Suprapubic skin (tissue), 4 donors: ENCODE measurements around the gene IFT20. TPM values are rescaled to one million over a fixed set of nuclear protein-coding genes. Genes with fewer than 3 reads are reported as not detected.

Experiments
- DNase-seq, 2 donors: peaks; one replicate each; pipeline ENCODE4 v3.0.0-alpha.2; 2019; ENCODE audit warnings: low spot score in 2 of 2
- H3K27ac ChIP-seq: fragments of 200-600 bp; sonication (generic); one replicate; pipeline ENCODE4 v1.5.1; 2019
- H3K27me3 ChIP-seq: fragments of 200-600 bp; sonication (generic); one replicate; pipeline ENCODE4 v1.5.1; 2019
- H3K36me3 ChIP-seq: fragments of 200-600 bp; sonication (generic); one replicate; pipeline ENCODE4 v1.5.1; 2019
- H3K4me1 ChIP-seq: fragments of 200-600 bp; sonication (generic); one replicate; pipeline ENCODE4 v1.5.1; 2019
- H3K4me3 ChIP-seq: fragments of 200-600 bp; sonication (generic); one replicate; pipeline ENCODE4 v1.5.1; 2019; ENCODE audit warnings: mild to moderate bottlenecking
- H3K9me3 ChIP-seq: fragments of 200-600 bp; sonication (generic); one replicate; pipeline ENCODE4 v1.5.1; 2019
- EP300 ChIP-seq: sonication (generic); formaldehyde crosslinking; IDR thresholded peaks from one replicate; pipeline ENCODE4 v1.6.1; 2017; ENCODE audit warnings: antibody characterized with exemption
- POLR2A ChIP-seq, 2 donors: fragments of 450-650 bp; IDR thresholded peaks; one replicate each; pipeline ENCODE4 v1.6.1; 2017; ENCODE audit warnings: antibody characterized with exemption in 2 of 2, mild to moderate bottlenecking in 2 of 2, moderate library complexity in 2 of 2
- POLR2AphosphoS5 ChIP-seq, 3 donors: sonication (generic); formaldehyde crosslinking; IDR thresholded peaks; one replicate each; pipeline ENCODE4 v1.6.1; 2017; ENCODE audit warnings: antibody characterized with exemption in 3 of 3
- WGBS: methylation state at CpG from one replicate; pipeline ENCODE4 v1.1.5; 2018; 5-methylcytosine and 5-hydroxymethylcytosine counted together
- total RNA-seq, 4 donors: library from RNA; depleted of rRNA; stranded (reverse); fragments of >200 nt; gene quantifications; one replicate each; pipeline ENCODE4 v1.1.0, GENCODE V29; 2016
- TF ChIP-seq, protein P1 (sequence below), 2 donors: fragments of 200-600 bp in 1 of 2; fragments of 450-650 bp in 1 of 2; sonication (generic) in 1 of 2; IDR thresholded peaks; one replicate each; pipeline ENCODE4 v1.5.1; 2016 to 2019; ENCODE audit warnings: antibody characterized with exemption in 2 of 2, mild to moderate bottlenecking in 1 of 2, moderate library complexity in 1 of 2

Gene IFT20
- total RNA-seq, 4 donors from 2014 or later: 31.5 to 52.1 (median 32.9) TPM

DNA sequence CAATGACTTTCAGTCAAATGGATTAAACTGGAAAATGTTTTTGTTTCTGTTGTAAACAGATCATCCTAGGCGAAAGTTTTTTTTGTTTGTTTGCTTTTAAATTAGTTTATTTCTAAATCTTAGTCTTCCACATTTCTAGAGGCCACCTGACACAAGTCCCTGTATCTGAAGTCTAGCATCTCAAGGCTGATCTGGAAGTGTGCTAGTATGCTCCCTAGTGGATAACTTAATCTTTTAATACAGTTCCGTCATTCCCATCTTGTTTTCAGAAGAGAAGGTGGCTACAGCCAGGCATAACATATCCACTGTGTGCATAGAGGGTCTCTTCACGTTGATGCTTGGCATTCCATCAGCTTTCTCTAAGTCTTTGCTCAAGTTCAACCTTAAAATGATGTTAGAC is 7.6 kb downstream of the IFT20 start:
- no peaks in the 10 kb centered on the region for H3K27me3 ChIP-seq
- TF ChIP-seq EP300 (no peak), POLR2A (IDR thresholded peaks at IDR 0.05) (no peak), POLR2AphosphoS5 (IDR thresholded peaks at IDR 0.05) (no peak)
- TF ChIP-seq, protein P1, sequence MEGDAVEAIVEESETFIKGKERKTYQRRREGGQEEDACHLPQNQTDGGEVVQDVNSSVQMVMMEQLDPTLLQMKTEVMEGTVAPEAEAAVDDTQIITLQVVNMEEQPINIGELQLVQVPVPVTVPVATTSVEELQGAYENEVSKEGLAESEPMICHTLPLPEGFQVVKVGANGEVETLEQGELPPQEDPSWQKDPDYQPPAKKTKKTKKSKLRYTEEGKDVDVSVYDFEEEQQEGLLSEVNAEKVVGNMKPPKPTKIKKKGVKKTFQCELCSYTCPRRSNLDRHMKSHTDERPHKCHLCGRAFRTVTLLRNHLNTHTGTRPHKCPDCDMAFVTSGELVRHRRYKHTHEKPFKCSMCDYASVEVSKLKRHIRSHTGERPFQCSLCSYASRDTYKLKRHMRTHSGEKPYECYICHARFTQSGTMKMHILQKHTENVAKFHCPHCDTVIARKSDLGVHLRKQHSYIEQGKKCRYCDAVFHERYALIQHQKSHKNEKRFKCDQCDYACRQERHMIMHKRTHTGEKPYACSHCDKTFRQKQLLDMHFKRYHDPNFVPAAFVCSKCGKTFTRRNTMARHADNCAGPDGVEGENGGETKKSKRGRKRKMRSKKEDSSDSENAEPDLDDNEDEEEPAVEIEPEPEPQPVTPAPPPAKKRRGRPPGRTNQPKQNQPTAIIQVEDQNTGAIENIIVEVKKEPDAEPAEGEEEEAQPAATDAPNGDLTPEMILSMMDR (IDR thresholded peaks at IDR 0.05): no peak
- no peak for DNase-seq
- H3K36me3 ChIP-seq: peaks cover 38% of the 10 kb centered on the region
- H3K9me3 ChIP-seq: no peaks in the 10 kb centered on the region
- H3K4me1 ChIP-seq: peaks cover under 1% of the 10 kb centered on the region
- WGBS: 77% methylated on average over 3 of the region's 3 CpGs
- no peak overlapping the region for H3K4me3 ChIP-seq
- H3K27ac ChIP-seq: no peak overlapping the region

DNA sequence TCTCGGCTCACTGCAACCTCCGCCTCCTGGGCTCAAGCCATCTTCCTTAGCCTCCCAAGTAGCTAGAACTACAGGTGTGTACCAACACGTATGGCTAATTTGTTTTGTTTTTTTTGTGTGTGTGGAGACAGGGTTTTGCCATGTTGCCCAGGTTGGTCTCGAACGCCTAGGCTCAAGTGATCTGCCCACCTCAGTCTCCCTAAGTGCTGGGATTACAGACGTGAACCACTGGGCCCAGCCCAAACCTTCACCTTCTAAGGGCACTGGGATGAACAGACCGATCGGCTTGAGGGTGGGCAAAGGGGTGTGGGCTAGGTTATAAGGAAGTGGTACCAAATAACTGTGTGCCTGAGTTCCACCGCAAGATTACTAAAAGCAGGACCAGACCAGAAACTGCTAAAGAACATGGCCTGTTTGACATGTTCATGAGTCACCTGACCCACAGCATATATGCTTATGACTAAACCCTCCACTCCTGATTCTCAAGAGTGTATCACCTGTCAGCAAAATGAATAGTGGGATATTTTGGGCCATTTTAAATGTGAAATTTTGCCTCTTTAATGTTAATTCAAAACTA is 8.2 kb downstream of the IFT20 start:
- 79% methylated on average over 9 of the region's 9 CpGs for WGBS
- H3K27ac ChIP-seq: no peak overlapping the region
- H3K9me3 ChIP-seq: no peaks in the 10 kb centered on the region
- H3K4me1 ChIP-seq: no peaks in the 10 kb centered on the region
- no peak overlapping the region for H3K4me3 ChIP-seq
- no peak for DNase-seq
- no peak for TF ChIP-seq POLR2AphosphoS5 (IDR thresholded peaks at IDR 0.05)
- TF ChIP-seq, protein P1 (IDR thresholded peaks at IDR 0.05): no peak
- TF ChIP-seq POLR2A (IDR thresholded peaks at IDR 0.05): no peak
- no peak for TF ChIP-seq EP300
- no peaks in the 10 kb centered on the region for H3K27me3 ChIP-seq
- peaks cover 38% of the 10 kb centered on the region for H3K36me3 ChIP-seq

DNA sequence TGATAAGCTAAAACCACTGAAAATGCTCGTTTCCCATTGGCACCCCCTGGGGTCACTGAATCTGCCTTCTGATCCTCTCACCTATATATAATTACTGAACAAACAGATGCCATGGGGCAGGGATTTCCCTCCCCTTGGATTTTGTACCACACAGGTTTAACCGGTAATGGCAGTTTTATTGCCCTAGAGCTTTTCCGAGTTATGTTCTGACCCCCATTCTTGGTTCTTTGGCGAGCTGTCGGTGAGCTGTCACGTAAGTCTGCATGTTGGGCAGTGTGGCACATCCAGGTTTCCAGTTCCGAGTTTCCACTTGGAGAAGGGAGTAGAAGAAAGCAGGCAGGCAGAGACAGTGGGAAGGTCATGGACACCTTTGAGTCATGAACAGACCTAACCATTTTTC is 9.2 kb downstream of the IFT20 start:
- WGBS: 56% methylated on average over 7 of the region's 7 CpGs
- TF ChIP-seq POLR2A (IDR thresholded peaks at IDR 0.05) (no peak), EP300 (no peak), POLR2AphosphoS5 (IDR thresholded peaks at IDR 0.05) (no peak)
- TF ChIP-seq, protein P1 (IDR thresholded peaks at IDR 0.05): no peak
- H3K4me3 ChIP-seq: no peak overlapping the region
- no peak overlapping the region for H3K27ac ChIP-seq
- no peaks in the 10 kb centered on the region for H3K27me3 ChIP-seq
- no peaks in the 10 kb centered on the region for H3K9me3 ChIP-seq
- H3K4me1 ChIP-seq: no peaks in the 10 kb centered on the region
- DNase-seq: no peak
- H3K36me3 ChIP-seq: peaks cover 30% of the 10 kb centered on the region

DNA sequence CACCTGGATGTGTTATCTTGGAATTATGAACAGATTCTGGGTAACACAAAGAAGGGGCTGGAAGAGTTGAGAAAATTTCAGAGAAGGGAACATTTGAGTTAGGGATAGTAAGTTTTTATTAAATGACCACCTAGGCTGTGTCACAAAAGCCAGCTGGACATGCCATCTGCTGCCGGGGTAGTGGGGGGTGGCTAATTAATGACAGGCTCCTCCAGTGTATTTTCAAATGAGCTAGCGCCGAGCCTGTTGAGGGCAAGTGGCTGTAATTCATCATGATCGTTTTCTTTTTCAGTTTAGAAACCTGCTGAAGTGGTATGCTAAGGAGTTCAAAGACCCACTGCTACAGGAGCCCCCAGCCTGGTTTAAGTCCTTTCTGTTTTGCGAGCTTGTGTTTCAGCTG is 10.1 kb downstream of the IFT20 start:
- H3K27ac ChIP-seq: no peak overlapping the region
- H3K36me3 ChIP-seq: peaks cover 22% of the 10 kb centered on the region

DNA sequence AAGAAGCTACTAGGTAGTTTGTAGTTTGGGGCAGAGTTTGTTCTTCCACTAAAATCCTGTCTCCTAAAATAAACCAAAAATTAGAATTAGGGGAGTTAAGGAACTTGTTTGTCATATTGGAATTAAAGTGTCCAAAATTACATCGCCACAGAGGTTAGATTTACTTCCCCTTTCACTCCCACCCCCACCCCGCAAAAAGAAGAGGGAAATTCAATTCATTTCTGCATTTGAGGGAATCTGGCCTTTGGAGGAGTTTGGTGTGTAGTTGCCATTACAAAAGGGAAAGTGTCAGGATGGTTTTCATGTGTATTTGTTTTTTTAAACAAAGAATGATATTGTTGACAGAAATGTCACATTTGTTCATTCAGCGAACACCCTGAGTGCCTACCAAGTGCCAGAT is 10.5 kb downstream of the IFT20 start:
- no peak for DNase-seq
- WGBS: 93% methylated on average over 3 of the region's 3 CpGs
- Histone ChIP-seq H3K4me3 (no peak overlapping the region), H3K36me3 (peaks cover 22% of the 10 kb centered on the region), H3K27ac (no peak overlapping the region), H3K4me1 (peaks cover 7% of the 10 kb centered on the region), H3K27me3 (no peaks in the 10 kb centered on the region), H3K9me3 (no peaks in the 10 kb centered on the region)
- no peak for TF ChIP-seq POLR2A (IDR thresholded peaks at IDR 0.05)
- TF ChIP-seq POLR2AphosphoS5 (IDR thresholded peaks at IDR 0.05): no peak
- TF ChIP-seq EP300: no peak
- TF ChIP-seq, protein P1 (IDR thresholded peaks at IDR 0.05): no peak

More for the DNA sequence above, 10.1 kb downstream of the IFT20 start:
- WGBS: 60% methylated on average over 5 of the region's 5 CpGs
- Histone ChIP-seq H3K4me3 (no peak overlapping the region), H3K27me3 (no peaks in the 10 kb centered on the region), H3K4me1 (peaks cover 2% of the 10 kb centered on the region), H3K9me3 (no peaks in the 10 kb centered on the region)
- TF ChIP-seq POLR2A (IDR thresholded peaks at IDR 0.05): no peak
- no peak for TF ChIP-seq EP300
- TF ChIP-seq, protein P1 (IDR thresholded peaks at IDR 0.05): no peak
- no peak for TF ChIP-seq POLR2AphosphoS5 (IDR thresholded peaks at IDR 0.05)
- no peak for DNase-seq
